Astrocyte (in vitro differentiated cells and primary cell): ENCODE data around the gene FAM219B.

Experiments
- CTCF ChIP-seq: IDR thresholded peaks from 2 replicates; pipeline ENCODE4 v1.5.1; 2011; ENCODE audit warnings: low read depth, mild to moderate bottlenecking, inconsistent platforms, low read length, moderate library complexity; ENCODE audit not compliant: insufficient read depth
- EZH2 ChIP-seq: IDR thresholded peaks from 2 replicates; pipeline ENCODE4 v1.6.1; 2012; ENCODE audit warnings: mild to moderate bottlenecking, low read length, inconsistent platforms; ENCODE audit not compliant: insufficient read depth

- no peak for TF ChIP-seq CTCF
- no peak for TF ChIP-seq EZH2
These were observed 13.8 kb upstream of the FAM219B start for GRCh38 chr15:74920456-74920855.
